HUDEP-2 (cell line): ENCODE data around the gene KLF7.

Experiments used
- DNase-seq, 76 experiments: peaks; one replicate each; lab custom pipeline; 2025; ENCODE audit not compliant: unreplicated experiment in 76 of 76; lab: John Stamatoyannopoulos, UW

Gene KLF7

GRCh38 chr2:207165121-207166038 is at the start of gene KLF7:
TSS of gene KLF7 (minus strand) at chr2:207165948. CDS start at chr2:207165568, 380 bp downstream.
- DNase-seq = no peak

DNA sequence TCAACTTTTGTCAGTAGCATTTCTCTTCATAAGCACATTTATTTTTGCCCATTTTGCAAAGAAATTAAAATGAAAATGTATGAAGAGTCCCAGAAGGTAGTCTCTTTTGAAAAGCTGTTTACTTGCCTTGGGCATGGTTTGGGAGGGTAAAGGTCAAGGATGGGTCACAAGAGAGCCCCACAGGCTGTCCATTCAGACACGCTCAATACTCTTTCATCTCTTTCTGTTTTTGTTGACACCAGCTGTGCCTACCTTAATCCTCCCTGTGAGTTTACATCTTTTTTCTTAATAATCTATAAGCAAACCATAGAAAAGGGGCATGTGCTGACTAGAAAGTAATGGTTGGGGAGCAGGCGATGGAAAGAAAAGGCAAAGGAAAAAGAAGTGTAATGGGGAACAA is 49.6 kb upstream of the KLF7 start:
- DNase-seq = no peak

GRCh38 chr2:207214446-207214845 is 48.7 kb upstream of the KLF7 start:
- no peak for DNase-seq

DNA sequence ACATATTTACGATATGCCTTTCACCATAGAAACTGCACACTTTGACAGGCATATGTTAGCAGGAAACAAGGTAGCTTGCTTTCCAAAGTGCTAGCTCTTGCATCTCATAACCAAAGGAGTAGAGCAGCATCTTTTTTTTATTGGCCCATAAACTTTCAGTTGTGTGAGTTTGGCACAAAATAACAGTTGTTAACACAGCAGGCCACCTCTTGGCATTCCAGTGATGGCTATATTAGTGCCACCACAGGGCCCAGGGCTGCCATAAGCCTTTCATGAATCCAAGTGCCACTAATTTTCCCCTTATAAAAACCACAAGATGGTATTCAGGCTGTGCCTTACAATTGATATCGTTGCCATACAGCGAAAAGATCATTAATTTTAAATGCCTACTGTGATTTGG is 40.3 kb upstream of the KLF7 start:
- no peak for DNase-seq

- DNase-seq = no peak
Observed at GRCh38 chr2:207205173-207205957, 39.6 kb upstream of the KLF7 start.

DNA sequence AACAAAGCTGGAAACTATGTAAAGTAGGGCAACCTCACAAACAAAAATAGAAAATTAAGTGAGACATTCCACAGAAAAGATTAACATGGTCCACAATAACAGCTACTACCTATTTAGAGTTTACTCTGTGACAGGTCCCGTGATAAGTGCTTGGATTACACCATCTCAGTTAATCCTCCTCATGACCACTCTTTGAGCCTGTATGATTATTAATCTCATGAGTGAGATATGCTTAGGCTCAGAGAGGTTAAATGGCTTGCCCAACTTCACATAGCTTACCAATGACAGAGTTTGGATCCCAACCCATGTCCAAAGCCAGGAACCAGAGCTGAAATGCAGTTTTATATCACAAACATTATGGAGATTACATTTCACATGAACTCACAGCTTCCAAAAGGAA is 37.3 kb upstream of the KLF7 start:
- no peak for DNase-seq

DNA sequence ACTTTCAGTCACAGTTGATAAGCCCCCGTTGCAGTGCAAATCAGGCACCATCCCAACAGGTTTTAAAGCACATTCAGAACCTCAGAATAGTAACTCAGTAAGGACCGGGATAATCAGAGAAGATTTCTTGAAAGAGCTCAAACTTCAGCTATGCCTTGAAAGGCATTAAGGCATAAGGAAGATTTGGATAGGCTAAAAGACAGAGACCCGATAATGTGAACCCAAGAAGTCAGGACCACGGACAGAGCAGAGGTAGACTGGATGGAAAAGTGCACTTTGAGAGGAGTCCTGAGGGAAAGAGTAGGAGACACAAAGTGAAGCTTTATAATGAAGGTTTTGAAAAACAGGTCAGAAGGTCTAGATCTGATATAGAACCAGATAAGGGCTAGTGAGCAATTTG is 36.9 kb upstream of the KLF7 start:
- peak in 25 of 76 experiments; percentile 1 to 26 (median 7) for DNase-seq

GRCh38 chr2:207201416-207201815 is 35.7 kb upstream of the KLF7 start:
- no peak for DNase-seq

- DNase-seq = no peak
Observed at GRCh38 chr2:207200136-207200535, 34.4 kb upstream of the KLF7 start.

- DNase-seq = no peak
Observed at GRCh38 chr2:207194028-207194427, 28.3 kb upstream of the KLF7 start.

- no peak for DNase-seq
Observed at GRCh38 chr2:207188626-207189419, 23.1 kb upstream of the KLF7 start.

DNA sequence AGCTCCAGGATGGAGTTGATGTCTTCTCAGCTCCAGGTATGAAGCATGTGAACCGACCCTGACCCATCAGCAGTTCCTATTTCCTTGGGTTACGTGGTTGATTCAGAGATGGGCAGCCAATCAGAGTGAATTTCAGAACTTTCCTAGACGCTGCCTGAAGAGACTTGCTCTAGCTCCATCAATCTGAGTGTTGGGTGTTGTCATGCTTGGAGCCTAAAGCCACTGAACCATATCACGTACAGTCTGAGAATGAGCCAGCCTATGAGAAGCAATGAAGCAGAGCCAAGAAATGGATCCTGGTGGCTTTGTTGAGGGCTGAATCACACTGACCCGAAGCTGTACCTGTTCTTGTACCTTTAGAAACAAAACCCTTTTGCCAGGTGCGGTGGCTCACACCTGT is 19.6 kb upstream of the KLF7 start:
- DNase-seq = no peak

DNA sequence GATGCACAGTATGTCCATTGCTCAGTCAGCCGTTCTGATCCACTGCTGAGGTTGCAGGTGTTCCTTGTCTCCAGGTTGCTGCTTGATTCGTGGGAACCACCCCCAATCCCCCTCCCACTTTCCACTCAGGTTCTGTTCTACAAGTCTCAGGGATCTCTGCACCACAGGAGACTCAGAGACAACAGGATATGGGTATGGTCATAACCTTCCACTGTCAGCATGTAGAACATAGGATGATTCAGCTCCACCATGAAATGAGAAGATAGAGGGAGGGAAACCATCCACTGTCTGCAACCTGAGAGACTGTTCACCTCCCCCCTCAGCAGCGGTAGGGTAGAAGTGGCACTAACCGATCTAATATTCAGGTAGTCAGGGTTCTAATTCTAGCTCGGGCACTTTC is 19.0 kb upstream of the KLF7 start:
- DNase-seq = no peak

GRCh38 chr2:207184348-207184747 is 18.6 kb upstream of the KLF7 start:
- DNase-seq = no peak

- DNase-seq = no peak
Observed at GRCh38 chr2:207183506-207183905, 17.8 kb upstream of the KLF7 start.

GRCh38 chr2:207182911-207183310 is 17.2 kb upstream of the KLF7 start:
- no peak for DNase-seq

- no peak for DNase-seq
Observed at GRCh38 chr2:207181526-207182274, 16.0 kb upstream of the KLF7 start.

DNA sequence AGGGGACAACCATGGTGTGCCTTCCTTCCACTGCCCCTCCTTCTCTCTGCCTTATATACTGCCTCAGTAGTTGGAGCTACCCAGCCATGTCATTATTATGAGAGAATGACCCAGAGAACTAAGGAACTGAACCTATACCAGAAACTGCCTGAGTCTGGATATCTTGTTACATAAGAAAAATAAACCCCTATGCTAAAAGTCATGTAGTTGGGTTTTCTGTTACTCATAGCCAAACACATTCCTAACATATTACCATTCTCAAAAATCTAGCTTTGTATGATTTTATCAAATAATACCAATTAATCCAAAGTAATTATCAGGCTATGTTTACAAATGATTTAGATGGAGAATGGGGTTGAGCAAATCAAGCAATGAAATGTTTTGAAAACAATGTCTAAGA is 15.0 kb upstream of the KLF7 start:
- DNase-seq = no peak

DNA sequence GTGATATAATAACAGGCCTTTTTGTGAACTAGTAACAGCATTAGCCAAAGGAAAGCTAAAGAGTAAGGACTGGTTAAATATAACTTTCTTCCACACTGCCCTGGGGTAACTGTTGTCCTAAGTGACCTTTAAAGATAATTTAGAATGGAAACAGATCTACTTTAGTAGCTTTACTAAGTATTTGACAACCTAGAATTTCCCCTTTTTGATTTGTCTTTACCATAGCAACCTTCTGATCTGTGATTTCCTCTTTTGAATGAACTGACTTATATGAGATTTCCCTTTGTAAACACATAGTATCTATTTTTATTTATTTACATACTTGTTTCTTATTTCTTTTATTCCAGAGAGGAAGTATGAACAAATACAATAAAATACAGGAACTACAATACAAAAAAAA is 10.5 kb upstream of the KLF7 start:
- no peak for DNase-seq

- no peak for DNase-seq
Observed at GRCh38 chr2:207173641-207174040, 7.9 kb upstream of the KLF7 start.
